ENCODE measurements around the gene VTI1A. TPM values are rescaled to one million over a fixed set of nuclear protein-coding genes. Genes with fewer than 3 reads are reported as not detected.
A peak's percentile ranks its signal among the peaks of the same experiment; 100 is the strongest.

Gene VTI1A
- total and polyA plus RNA-seq, 2 of the 13 experiments (the other 11 are each of a cell fraction or from before 2014, with no cell fraction given) = 11.7 to 32.7 TPM

DNA sequence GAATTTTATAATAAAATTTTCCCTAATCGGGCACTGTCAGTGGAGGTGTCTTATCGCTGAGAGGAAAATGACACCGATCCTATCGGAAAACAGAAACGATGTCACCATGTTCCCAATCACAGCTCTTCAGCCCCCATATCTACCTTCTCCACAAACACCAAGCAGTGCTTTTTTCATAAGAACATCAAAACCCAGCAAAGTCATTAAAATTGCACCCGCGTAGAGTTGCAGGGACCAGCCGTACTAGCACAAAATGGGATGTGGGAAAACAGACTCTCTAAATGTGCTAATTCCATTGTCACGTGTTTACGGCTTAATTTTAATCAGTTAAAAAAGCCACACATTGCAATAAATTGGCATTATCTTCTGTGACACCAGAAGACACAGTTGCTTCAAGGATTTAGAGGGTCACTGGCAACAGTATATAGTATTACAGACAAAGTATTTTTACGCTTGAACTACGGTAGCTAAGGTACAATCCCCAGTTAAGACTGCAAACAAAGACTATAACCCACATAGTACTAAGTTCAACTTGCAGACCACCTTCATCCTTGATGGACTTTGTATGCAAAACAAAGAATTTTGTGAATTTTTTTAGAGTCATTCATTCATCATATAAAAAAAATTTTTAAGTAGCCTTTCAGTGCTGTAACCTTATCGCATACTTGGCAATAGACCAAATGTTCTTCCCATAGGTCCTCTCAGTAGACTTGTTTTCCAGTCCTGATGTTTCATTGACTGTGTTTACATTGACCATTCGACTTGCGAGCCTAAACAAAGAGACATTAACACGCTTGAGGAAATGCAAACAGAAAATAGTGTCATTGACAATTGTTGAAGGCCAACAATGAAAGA, 116.0 kb downstream of the VTI1A start (continued):
- TF ChIP-seq ZNF792 (CRISPR knock-in tag; IDR thresholded peaks at IDR 0.05) (peak; percentile 50; the same call in 1 of the 2 replicates), FOSL2 (CRISPR knock-in tag; IDR thresholded peaks at IDR 0.05) (peak; percentile 70), PRPF4 (IDR thresholded peaks at IDR 0.05; ENCODE audit: low read depth, low read length, poor library complexity, severe bottlenecking) (peak; percentile 73), FOXA3 (CRISPR knock-in tag; IDR thresholded peaks at IDR 0.05) (peak; percentile 99), RXRA (CRISPR knock-in tag; IDR thresholded peaks at IDR 0.05) (no peak; the same call in 1 of the 2 replicates), RFX3 (CRISPR knock-in tag; IDR thresholded peaks at IDR 0.05) (no peak), PRMT3 (CRISPR knock-in tag; IDR thresholded peaks at IDR 0.05; ENCODE audit: borderline replicate concordance, low read depth) (no peak), PHB2 (IDR thresholded peaks at IDR 0.05; ENCODE audit: partially characterized antibody) (no peak), LCORL (IDR thresholded peaks at IDR 0.05) (no peak), LCORL (CRISPR knock-in tag; IDR thresholded peaks at IDR 0.05) (peak; percentile 26; the same call in 1 of the 2 replicates), SMARCE1 (IDR thresholded peaks at IDR 0.05; ENCODE audit: borderline replicate concordance) (no peak), ZNF251 (CRISPR knock-in tag; IDR thresholded peaks at IDR 0.05) (no peak), ISX (CRISPR knock-in tag; conservative IDR thresholded peaks at IDR 0.05) (no peak), MAF1 (CRISPR knock-in tag; IDR thresholded peaks at IDR 0.05; ENCODE audit: borderline replicate concordance) (no peak), ZSCAN21 (CRISPR knock-in tag; IDR thresholded peaks at IDR 0.05; ENCODE audit: borderline replicate concordance) (no peak), GATAD1 (CRISPR knock-in tag; IDR thresholded peaks at IDR 0.05) (no peak)
- TF ChIP-seq, protein P1, sequence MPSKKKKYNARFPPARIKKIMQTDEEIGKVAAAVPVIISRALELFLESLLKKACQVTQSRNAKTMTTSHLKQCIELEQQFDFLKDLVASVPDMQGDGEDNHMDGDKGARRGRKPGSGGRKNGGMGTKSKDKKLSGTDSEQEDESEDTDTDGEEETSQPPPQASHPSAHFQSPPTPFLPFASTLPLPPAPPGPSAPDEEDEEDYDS (CRISPR knock-in tag; IDR thresholded peaks at IDR 0.05) = peak; percentile 61; the same call in 1 of the 2 replicates
- TF ChIP-seq, protein P2, sequence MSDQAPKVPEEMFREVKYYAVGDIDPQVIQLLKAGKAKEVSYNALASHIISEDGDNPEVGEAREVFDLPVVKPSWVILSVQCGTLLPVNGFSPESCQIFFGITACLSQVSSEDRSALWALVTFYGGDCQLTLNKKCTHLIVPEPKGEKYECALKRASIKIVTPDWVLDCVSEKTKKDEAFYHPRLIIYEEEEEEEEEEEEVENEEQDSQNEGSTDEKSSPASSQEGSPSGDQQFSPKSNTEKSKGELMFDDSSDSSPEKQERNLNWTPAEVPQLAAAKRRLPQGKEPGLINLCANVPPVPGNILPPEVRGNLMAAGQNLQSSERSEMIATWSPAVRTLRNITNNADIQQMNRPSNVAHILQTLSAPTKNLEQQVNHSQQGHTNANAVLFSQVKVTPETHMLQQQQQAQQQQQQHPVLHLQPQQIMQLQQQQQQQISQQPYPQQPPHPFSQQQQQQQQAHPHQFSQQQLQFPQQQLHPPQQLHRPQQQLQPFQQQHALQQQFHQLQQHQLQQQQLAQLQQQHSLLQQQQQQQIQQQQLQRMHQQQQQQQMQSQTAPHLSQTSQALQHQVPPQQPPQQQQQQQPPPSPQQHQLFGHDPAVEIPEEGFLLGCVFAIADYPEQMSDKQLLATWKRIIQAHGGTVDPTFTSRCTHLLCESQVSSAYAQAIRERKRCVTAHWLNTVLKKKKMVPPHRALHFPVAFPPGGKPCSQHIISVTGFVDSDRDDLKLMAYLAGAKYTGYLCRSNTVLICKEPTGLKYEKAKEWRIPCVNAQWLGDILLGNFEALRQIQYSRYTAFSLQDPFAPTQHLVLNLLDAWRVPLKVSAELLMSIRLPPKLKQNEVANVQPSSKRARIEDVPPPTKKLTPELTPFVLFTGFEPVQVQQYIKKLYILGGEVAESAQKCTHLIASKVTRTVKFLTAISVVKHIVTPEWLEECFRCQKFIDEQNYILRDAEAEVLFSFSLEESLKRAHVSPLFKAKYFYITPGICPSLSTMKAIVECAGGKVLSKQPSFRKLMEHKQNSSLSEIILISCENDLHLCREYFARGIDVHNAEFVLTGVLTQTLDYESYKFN (CRISPR knock-in tag; conservative IDR thresholded peaks at IDR 0.05) = peak; percentile 89
- TF ChIP-seq, protein P3, sequence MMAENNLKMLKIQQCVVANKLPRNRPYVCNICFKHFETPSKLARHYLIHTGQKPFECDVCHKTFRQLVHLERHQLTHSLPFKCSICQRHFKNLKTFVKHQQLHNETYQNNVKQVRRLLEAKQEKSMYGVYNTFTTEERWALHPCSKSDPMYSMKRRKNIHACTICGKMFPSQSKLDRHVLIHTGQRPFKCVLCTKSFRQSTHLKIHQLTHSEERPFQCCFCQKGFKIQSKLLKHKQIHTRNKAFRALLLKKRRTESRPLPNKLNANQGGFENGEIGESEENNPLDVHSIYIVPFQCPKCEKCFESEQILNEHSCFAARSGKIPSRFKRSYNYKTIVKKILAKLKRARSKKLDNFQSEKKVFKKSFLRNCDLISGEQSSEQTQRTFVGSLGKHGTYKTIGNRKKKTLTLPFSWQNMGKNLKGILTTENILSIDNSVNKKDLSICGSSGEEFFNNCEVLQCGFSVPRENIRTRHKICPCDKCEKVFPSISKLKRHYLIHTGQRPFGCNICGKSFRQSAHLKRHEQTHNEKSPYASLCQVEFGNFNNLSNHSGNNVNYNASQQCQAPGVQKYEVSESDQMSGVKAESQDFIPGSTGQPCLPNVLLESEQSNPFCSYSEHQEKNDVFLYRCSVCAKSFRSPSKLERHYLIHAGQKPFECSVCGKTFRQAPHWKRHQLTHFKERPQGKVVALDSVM (CRISPR knock-in tag; IDR thresholded peaks at IDR 0.05) = no peak
- TF ChIP-seq, protein P4, sequence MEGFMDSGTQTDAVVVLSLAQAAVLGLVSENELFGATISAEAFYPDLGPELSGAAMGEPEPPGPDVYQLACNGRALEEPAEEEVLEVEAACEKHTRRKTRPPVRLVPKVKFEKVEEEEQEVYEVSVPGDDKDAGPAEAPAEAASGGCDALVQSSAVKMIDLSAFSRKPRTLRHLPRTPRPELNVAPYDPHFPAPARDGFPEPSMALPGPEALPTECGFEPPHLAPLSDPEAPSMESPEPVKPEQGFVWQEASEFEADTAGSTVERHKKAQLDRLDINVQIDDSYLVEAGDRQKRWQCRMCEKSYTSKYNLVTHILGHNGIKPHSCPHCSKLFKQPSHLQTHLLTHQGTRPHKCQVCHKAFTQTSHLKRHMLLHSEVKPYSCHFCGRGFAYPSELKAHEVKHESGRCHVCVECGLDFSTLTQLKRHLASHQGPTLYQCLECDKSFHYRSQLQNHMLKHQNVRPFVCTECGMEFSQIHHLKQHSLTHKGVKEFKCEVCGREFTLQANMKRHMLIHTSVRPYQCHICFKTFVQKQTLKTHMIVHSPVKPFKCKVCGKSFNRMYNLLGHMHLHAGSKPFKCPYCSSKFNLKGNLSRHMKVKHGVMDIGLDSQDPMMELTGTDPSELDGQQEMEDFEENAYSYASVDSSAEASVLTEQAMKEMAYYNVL (CRISPR knock-in tag; IDR thresholded peaks at IDR 0.05; ENCODE audit: borderline replicate concordance) = no peak
- TF ChIP-seq, protein P5, sequence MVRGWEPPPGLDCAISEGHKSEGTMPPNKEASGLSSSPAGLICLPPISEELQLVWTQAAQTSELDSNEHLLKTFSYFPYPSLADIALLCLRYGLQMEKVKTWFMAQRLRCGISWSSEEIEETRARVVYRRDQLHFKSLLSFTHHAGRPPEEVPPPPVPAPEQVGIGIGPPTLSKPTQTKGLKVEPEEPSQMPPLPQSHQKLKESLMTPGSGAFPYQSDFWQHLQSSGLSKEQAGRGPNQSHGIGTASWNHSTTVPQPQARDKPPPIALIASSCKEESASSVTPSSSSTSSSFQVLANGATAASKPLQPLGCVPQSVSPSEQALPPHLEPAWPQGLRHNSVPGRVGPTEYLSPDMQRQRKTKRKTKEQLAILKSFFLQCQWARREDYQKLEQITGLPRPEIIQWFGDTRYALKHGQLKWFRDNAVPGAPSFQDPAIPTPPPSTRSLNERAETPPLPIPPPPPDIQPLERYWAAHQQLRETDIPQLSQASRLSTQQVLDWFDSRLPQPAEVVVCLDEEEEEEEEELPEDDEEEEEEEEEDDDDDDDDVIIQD (CRISPR knock-in tag; IDR thresholded peaks at IDR 0.05; ENCODE audit: low read depth) = peak; percentile 92

Measured in HepG2 (cell line).